ENCODE results near the gene TLR6. TPM values are rescaled to one million over a fixed set of nuclear protein-coding genes. Genes with fewer than 3 reads are reported as not detected.
A peak's percentile ranks its signal among the peaks of the same experiment; 100 is the strongest.

TLR6 gene
- total and polyA plus RNA-seq, 4 donors = 0.26 to 2.1 (median 1.3) TPM

GRCh38 chr4:38858097-38858420, 1.4 kb upstream of the TLR6 start:
- 70% methylated on average over 3 of the region's 3 CpGs for WGBS
- TF ChIP-seq ZBTB33 (IDR thresholded peaks at IDR 0.05) (no peak), ATF3 (IDR thresholded peaks at IDR 0.05) (no peak), YY1 (IDR thresholded peaks at IDR 0.05) (no peak), RAD21 (IDR thresholded peaks at IDR 0.05) (no peak), EGR1 (IDR thresholded peaks at IDR 0.05; ENCODE audit: low read depth in 2 of 2) (no peak), SP1 (IDR thresholded peaks at IDR 0.05) (no peak), JUND (IDR thresholded peaks at IDR 0.05) (no peak), HNF4A (conservative IDR thresholded peaks at IDR 0.05) (no peak), RXRA (IDR thresholded peaks at IDR 0.05) (no peak), FOXA2 (IDR thresholded peaks at IDR 0.05) (no peak), HNF4G (IDR thresholded peaks at IDR 0.05) (no peak), CTCF (IDR thresholded peaks at IDR 0.05; ENCODE audit: low read depth, low read length, missing input control) (no peak), GABPA (IDR thresholded peaks at IDR 0.05 in 1 of 2, conservative IDR thresholded peaks at IDR 0.05 in 1 of 2) (no peak), TAF1 (conservative IDR thresholded peaks at IDR 0.05) (no peak), FOXA1 (IDR thresholded peaks at IDR 0.05) (no peak), REST (IDR thresholded peaks at IDR 0.05) (no peak), NR2F2 (IDR thresholded peaks at IDR 0.05) (no peak)
- TF ChIP-seq, protein P1, sequence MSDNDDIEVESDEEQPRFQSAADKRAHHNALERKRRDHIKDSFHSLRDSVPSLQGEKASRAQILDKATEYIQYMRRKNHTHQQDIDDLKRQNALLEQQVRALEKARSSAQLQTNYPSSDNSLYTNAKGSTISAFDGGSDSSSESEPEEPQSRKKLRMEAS (IDR thresholded peaks at IDR 0.05) = no peak
- H3K9ac ChIP-seq (ENCODE audit: low read depth in 1 of 2, low read length in 2 of 2) = peak overlapping the region in 1 of 2 donors; percentile 14

More at GRCh38 chr4:38858097-38858420, 1.4 kb upstream of the TLR6 start:
- Histone ChIP-seq H3K27ac (ENCODE audit: low read depth in 1 of 2, low read length in 2 of 2) (peak overlapping the region; percentile 36 to 37), H3K36me3 (ENCODE audit: control insufficient read depth in 4 of 4, insufficient read depth in 3 of 4, low read depth in 1 of 4, low read length in 3 of 4) (no peaks in the 10 kb centered on the region), H3K27me3 (ENCODE audit: control insufficient read depth in 4 of 4, insufficient read depth in 4 of 4, low read length in 3 of 4) (no peaks in the 10 kb centered on the region), H3K9me3 (ENCODE audit: control insufficient read depth in 4 of 4, low read length in 3 of 4) (no peaks in the 10 kb centered on the region), H3K4me1 (ENCODE audit: control insufficient read depth in 4 of 4, insufficient read depth in 4 of 4, low read length in 3 of 4) (no peaks in the 10 kb centered on the region), H3K4me3 (ENCODE audit: low read depth in 1 of 3, low read length in 3 of 3) (no peak overlapping the region)
- DNase-seq (ENCODE audit: low spot score) = no peak
